ENCODE measurements around the gene SETD3. TPM values are rescaled to one million over a fixed set of nuclear protein-coding genes. Genes with fewer than 3 reads are reported as not detected.
A peak's percentile ranks its signal among the peaks of the same experiment; 100 is the strongest.

Gene SETD3
- total and polyA plus RNA-seq, 2 donors (not counting 1 experiment from before 2014, with no cell fraction given) = 11.0 to 32.1 TPM

- Histone ChIP-seq H3K4me2 (replicated peaks; ENCODE audit: low read depth, low read length, poor library complexity, severe bottlenecking) (no peak overlapping the region), H3K9ac (ENCODE audit: low read length) (no peak overlapping the region), H3K4me1 (ENCODE audit: control insufficient read depth in 2 of 2, insufficient read depth in 2 of 2, low read length in 2 of 2) (peaks cover 0 to 5% of the 10 kb centered on the region in 2 donors), H3K4me3 (ENCODE audit: control extremely low read depth in 1 of 5, extremely low read depth in 1 of 5, insufficient read depth in 1 of 5, low read depth in 2 of 5, low read length in 4 of 5) (no peak overlapping the region), H2AFZ (ENCODE audit: insufficient read depth, low read depth, low read length, poor library complexity, severe bottlenecking) (no peak overlapping the region), H4K20me1 (ENCODE audit: control insufficient read depth, insufficient read depth, low read length, poor library complexity, severe bottlenecking) (no peaks in the 10 kb centered on the region), H3K27me3 (replicated peaks in 1 of 4; ENCODE audit: control extremely low read depth in 1 of 4, control insufficient read depth in 3 of 4, insufficient read depth in 4 of 4, low read length in 3 of 4) (peaks cover 0 to 10% (median 5%) of the 10 kb centered on the region in 4 experiments), H3K9me3 (ENCODE audit: control extremely low read depth in 1 of 3, control insufficient read depth in 2 of 3, insufficient read depth in 1 of 3, low read length in 2 of 3) (peaks cover 0 to 5% (median 0%) of the 10 kb centered on the region in 3 donors), H3K36me3 (replicated peaks in 1 of 2; ENCODE audit: control extremely low read depth in 1 of 2, control insufficient read depth in 1 of 2, extremely low read depth in 1 of 2, insufficient read depth in 2 of 2, low read length in 1 of 2) (no peaks in the 10 kb centered on the region), H3K27ac (ENCODE audit: low read length in 2 of 2) (no peak overlapping the region), H3K79me2 (ENCODE audit: control insufficient read depth, insufficient read depth, low read length) (no peaks in the 10 kb centered on the region)
- H3K27ac Mint-ChIP-seq = no peak overlapping the region
- intact Hi-C loops (cut with micrococcal nuclease) = no loop called here
- ATAC-seq (ENCODE audit: low read depth) (no peak), DNase-seq (peak; percentile 31)
- POLR2A ChIA-PET = no interaction called here
- H3K4me3 Mint-ChIP-seq = no peak overlapping the region
- CTCF ChIA-PET = interaction anchor here (0.7 to 9.5 kb wide), 4 partner anchors 9 to 28 kb away, joined by 3 to 70 read pairs (median 6); no protein-coding TSS in a partner anchor
- WGBS (ENCODE audit: insufficient coverage) = 17% methylated on average over 12 of the region's 24 CpGs
- H3K9me3 Mint-ChIP-seq (ENCODE audit: insufficient read depth) = no peaks in the 10 kb centered on the region
- peak; percentile 33 for TF ChIP-seq CTCF (IDR thresholded peaks at IDR 0.05)
- TF ChIP-seq EZH2 (IDR thresholded peaks at IDR 0.05; ENCODE audit: borderline replicate concordance, insufficient read depth, low read depth, low read length, poor library complexity, severe bottlenecking) = no peak
- peaks cover 7% of the 10 kb centered on the region for H3K4me1 Mint-ChIP-seq
- peaks cover 20% of the 10 kb centered on the region for H3K27me3 Mint-ChIP-seq
Measured at GRCh38 chr14:99389174-99389826, 91.4 kb downstream of the SETD3 start.

GRCh38 chr14:99388286-99388685 is 92.4 kb downstream of the SETD3 start:
- H4K20me1 ChIP-seq (ENCODE audit: control insufficient read depth, insufficient read depth, low read length, poor library complexity, severe bottlenecking) = no peaks in the 10 kb centered on the region
- ChIA-PET CTCF (interaction anchor here (1.4 to 9.5 kb wide), 3 partner anchors 12 to 29 kb away, joined by 4 to 70 read pairs (median 7); no protein-coding TSS in a partner anchor), POLR2A (no interaction called here)
- H3K9me3 ChIP-seq (ENCODE audit: control extremely low read depth in 1 of 3, control insufficient read depth in 2 of 3, insufficient read depth in 1 of 3, low read length in 2 of 3) = peaks cover 0 to 5% (median 0%) of the 10 kb centered on the region in 3 donors
- DNase-seq (no peak), ATAC-seq (ENCODE audit: low read depth) (no peak)
- TF ChIP-seq EZH2 (IDR thresholded peaks at IDR 0.05; ENCODE audit: borderline replicate concordance, insufficient read depth, low read depth, low read length, poor library complexity, severe bottlenecking) (no peak), CTCF (IDR thresholded peaks at IDR 0.05) (no peak)
- no peak overlapping the region for H3K4me2 ChIP-seq (replicated peaks; ENCODE audit: low read depth, low read length, poor library complexity, severe bottlenecking)
- H3K36me3 ChIP-seq (replicated peaks in 1 of 2; ENCODE audit: control extremely low read depth in 1 of 2, control insufficient read depth in 1 of 2, extremely low read depth in 1 of 2, insufficient read depth in 2 of 2, low read length in 1 of 2) = no peaks in the 10 kb centered on the region
- H3K27me3 Mint-ChIP-seq = peaks cover 24% of the 10 kb centered on the region
- no peak overlapping the region for H3K9ac ChIP-seq (ENCODE audit: low read length)
- H3K27ac Mint-ChIP-seq = no peak overlapping the region
- peaks cover 7% of the 10 kb centered on the region for H3K4me1 Mint-ChIP-seq
- intact Hi-C loops (cut with micrococcal nuclease) = no loop called here
- H3K27ac ChIP-seq (ENCODE audit: low read length in 2 of 2) = no peak overlapping the region
- H2AFZ ChIP-seq (ENCODE audit: insufficient read depth, low read depth, low read length, poor library complexity, severe bottlenecking) = no peak overlapping the region
- 94% methylated on average over 7 of the region's 12 CpGs for WGBS (ENCODE audit: insufficient coverage)
- no peaks in the 10 kb centered on the region for H3K9me3 Mint-ChIP-seq (ENCODE audit: insufficient read depth)
- H3K27me3 ChIP-seq (replicated peaks in 1 of 4; ENCODE audit: control extremely low read depth in 1 of 4, control insufficient read depth in 3 of 4, insufficient read depth in 4 of 4, low read length in 3 of 4) = peaks cover 0 to 10% (median 5%) of the 10 kb centered on the region in 4 experiments
- no peak overlapping the region for H3K4me3 Mint-ChIP-seq
- H3K4me1 ChIP-seq (ENCODE audit: control insufficient read depth in 2 of 2, insufficient read depth in 2 of 2, low read length in 2 of 2) = peaks cover 0 to 5% of the 10 kb centered on the region in 2 donors
- no peak overlapping the region for H3K4me3 ChIP-seq (ENCODE audit: control extremely low read depth in 1 of 5, extremely low read depth in 1 of 5, insufficient read depth in 1 of 5, low read depth in 2 of 5, low read length in 4 of 5)
- H3K79me2 ChIP-seq (ENCODE audit: control insufficient read depth, insufficient read depth, low read length) = no peaks in the 10 kb centered on the region
